Measurements from ENCODE around the gene UBE2I.
"Not testable (repeated sequence)": the region's sequence is repeated elsewhere in the genome, so short reads cannot be mapped to it uniquely, and the experiment has no call there.

UBE2I gene

DNA sequence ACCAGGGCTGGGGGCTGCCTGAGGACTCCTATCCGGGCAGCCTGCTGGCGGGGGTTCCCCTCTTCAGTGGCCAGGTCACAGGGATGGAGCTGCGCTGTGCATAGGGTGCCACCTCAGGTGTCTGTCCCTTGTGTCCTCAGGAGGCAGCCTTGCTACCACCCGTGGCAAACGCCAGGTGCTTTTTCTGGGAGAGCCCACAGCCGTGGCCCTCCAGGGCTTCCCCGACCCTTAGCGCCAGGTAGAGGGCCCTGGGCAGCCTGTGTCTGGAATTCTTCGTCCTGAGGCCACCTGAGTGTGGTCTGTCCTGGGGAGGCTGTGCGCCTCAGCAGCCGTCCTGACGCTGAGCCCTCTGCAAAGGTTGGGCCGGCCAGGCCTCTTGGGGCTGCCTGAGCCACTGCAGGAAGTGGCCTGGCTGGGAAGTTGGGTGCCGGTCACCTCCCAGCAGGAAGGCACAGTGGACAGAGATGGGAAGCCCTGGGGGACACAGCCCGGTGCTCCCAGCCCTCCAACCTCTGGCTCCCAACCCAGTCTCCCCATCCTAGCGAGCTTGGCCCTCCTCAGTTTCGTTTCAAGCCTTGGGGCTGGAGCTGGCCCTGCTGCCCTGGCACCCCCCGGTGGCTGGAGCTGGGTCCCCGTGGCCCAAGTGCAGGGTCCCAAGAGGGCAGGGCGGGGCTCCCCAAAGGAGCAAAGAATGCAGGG, 16.4 kb downstream of the UBE2I start:
- no peak for DNase-seq (ENCODE audit: low read depth)
- TF ChIP-seq, protein P1, sequence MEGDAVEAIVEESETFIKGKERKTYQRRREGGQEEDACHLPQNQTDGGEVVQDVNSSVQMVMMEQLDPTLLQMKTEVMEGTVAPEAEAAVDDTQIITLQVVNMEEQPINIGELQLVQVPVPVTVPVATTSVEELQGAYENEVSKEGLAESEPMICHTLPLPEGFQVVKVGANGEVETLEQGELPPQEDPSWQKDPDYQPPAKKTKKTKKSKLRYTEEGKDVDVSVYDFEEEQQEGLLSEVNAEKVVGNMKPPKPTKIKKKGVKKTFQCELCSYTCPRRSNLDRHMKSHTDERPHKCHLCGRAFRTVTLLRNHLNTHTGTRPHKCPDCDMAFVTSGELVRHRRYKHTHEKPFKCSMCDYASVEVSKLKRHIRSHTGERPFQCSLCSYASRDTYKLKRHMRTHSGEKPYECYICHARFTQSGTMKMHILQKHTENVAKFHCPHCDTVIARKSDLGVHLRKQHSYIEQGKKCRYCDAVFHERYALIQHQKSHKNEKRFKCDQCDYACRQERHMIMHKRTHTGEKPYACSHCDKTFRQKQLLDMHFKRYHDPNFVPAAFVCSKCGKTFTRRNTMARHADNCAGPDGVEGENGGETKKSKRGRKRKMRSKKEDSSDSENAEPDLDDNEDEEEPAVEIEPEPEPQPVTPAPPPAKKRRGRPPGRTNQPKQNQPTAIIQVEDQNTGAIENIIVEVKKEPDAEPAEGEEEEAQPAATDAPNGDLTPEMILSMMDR (IDR thresholded peaks at IDR 0.05; ENCODE audit: insufficient read depth, low read depth, low read length, missing control alignments), result no peak
- no peak overlapping the region for H3K4me3 ChIP-seq (ENCODE audit: low read depth, low read length)

DNA sequence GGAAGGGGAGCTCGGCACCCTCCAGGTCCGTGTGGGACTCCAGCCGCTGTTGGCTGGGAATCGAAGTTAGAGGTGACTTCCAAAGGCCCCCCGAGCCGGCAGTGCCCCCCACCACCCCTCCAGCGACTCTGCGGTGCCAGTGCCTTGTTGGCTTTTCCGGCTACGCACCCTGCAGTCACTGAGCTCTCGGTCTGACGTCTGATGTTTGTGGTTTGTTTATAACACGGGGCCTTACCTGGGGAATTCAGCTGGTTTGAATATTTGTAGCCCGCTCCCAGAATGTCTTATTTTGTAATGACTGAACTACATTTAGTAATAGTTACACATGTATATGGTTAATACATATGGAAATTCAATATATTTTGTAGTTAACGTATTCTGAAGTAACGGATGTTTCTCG, 17.0 kb downstream of the UBE2I start:
- no peak overlapping the region for H3K4me3 ChIP-seq (ENCODE audit: low read depth, low read length)
- TF ChIP-seq, protein P1 (IDR thresholded peaks at IDR 0.05; ENCODE audit: insufficient read depth, low read depth, low read length, missing control alignments), result no peak
- DNase-seq (ENCODE audit: low read depth), result peak; percentile 58

DNA sequence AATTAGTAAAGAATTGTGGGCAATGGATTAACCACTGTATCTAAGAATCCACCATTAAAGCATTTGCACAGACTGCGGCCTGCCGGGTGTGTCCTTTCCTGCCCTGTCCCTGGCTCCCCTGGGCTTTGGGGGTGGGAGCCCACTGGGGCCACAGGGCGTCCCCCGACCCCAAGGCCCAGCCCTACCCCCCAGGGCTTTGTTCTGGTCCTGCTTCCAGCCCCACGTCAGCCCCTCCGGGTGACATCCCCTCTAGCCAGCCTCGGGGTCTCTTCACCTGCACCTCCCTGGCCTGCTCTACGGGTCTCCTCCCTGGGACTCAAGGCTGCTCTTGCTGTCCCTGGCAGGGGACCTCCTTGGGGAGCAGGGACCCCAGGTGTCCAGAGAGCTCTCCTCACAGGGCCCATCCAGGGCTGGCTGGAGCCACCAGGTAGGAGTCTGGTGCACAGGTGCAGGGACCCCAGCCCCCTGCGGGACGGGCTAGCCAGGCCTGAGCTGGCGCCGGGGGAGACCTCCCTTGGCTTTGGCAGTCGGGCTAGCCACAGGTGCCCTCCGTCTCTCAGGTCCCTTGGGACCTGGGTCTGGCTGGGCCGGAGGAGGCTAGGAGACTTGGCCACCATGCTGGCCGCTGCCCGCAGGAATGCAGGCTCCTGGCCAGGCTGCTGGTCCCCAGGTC, 17.6 kb downstream of the UBE2I start:
- no peak for DNase-seq (ENCODE audit: low read depth)
- no peak overlapping the region for H3K4me3 ChIP-seq (ENCODE audit: low read depth, low read length)
- TF ChIP-seq, protein P1 (IDR thresholded peaks at IDR 0.05; ENCODE audit: insufficient read depth, low read depth, low read length, missing control alignments), result no peak

DNA sequence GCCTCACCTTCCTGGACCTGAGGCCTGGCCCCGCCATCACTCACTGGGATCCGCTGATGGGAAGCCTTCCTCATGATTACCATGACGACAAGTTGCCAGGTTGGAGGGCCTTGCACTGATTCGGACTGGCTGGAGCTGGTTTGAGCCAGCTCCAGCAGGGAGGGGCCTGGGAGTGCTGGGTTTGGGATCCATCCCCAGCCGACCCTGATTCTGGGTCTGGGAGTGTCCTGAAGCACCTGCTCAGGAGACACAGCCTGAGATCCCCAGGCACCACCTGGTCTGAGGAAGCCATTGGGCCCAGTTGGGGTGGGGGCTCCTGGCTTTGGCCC, 18.1 kb downstream of the UBE2I start:
- H3K4me3 ChIP-seq (ENCODE audit: low read depth, low read length), result no peak overlapping the region
- TF ChIP-seq, protein P1 (IDR thresholded peaks at IDR 0.05; ENCODE audit: insufficient read depth, low read depth, low read length, missing control alignments), result no peak
- no peak for DNase-seq (ENCODE audit: low read depth)

DNA sequence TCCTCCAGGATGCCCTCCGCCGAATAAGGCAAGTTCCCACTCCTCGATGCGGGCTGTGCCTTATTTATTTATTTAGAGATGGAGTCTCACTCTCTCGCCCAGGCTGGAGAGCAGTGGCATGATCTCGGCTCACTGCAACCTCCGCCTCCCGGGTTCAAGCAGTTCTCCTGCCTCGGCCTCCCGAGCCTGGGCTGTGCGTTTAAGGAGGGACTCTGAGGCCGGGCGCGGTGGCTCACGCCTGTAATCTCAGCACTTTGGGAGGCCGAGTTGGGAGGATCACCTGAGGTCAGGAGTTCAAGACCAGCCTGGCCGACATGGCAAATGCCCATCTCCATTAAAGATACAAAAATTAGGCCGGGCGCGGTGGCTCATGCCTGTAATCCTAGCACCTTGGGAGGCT, 18.7 kb downstream of the UBE2I start:
- not testable (repeated sequence) for H3K4me3 ChIP-seq (ENCODE audit: low read depth, low read length); DNase-seq (ENCODE audit: low read depth)

DNA sequence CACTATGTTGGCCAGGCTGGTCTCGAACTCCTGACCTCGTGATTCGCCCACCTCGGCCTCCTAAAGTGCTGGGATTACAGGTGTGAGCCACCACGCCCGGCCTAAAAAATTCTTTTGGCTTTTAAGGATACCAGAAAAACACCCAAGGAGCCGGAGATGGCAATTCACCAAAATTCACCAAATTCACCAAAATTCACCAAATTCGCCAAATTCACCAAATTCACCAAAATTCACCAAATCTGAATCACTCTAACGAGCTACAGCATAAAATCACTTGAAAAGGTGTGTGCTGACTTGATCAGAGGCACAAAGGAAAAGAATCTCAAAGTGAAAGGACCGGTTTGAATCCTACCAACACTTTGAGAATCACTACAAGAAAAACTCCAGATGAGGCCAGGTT, 19.5 kb downstream of the UBE2I start:
- H3K4me3 ChIP-seq (ENCODE audit: low read depth, low read length); DNase-seq (ENCODE audit: low read depth): not testable (repeated sequence)

DNA sequence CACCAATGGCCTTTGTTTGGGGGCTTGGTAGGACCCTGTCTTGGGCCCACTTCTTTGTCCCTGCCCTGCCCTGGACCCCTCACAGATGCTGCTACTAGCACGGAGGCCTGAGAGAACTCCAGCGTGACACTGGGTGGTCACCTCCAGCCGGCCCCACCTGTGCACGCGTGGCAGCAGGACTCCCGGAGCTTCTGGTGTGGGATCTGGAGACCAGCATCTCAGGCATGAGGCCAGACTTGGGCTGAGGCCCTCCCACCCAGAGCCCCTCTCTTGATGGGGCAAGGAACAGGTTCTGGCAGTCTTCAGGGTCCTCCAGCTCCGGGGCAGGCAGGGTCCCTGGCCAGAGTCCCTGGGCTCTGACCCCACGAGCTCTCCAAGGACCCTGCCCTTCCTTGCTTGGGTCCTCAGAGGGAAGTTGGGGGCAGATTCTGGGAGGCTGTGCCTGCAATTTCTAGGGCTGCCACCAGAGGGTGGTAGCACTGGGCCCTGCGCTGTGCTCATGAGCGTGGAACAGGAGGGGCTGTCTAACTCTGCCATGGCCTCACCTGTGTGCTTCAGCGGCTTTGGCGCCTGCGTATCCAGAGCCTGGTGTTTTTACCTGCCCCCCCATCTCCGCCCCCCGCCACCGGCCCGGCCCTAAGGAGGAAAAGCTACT, 21.0 kb downstream of the UBE2I start:
- TF ChIP-seq, protein P1 (IDR thresholded peaks at IDR 0.05; ENCODE audit: insufficient read depth, low read depth, low read length, missing control alignments), result peak; percentile 62
- no peak overlapping the region for H3K4me3 ChIP-seq (ENCODE audit: low read depth, low read length)
- DNase-seq (ENCODE audit: low read depth), result peak; percentile 55

Data from GM12865 (cell line).